ENCODE results near the gene MAN2B1. TPM values are rescaled to one million over a fixed set of nuclear protein-coding genes. Genes with fewer than 3 reads are reported as not detected.
"Not testable (repeated sequence)": the region's sequence is repeated elsewhere in the genome, so short reads cannot be mapped to it uniquely, and the experiment has no call there.

MAN2B1 gene
- total and polyA plus RNA-seq, 2 donors = 25.3 to 49.1 TPM

DNA sequence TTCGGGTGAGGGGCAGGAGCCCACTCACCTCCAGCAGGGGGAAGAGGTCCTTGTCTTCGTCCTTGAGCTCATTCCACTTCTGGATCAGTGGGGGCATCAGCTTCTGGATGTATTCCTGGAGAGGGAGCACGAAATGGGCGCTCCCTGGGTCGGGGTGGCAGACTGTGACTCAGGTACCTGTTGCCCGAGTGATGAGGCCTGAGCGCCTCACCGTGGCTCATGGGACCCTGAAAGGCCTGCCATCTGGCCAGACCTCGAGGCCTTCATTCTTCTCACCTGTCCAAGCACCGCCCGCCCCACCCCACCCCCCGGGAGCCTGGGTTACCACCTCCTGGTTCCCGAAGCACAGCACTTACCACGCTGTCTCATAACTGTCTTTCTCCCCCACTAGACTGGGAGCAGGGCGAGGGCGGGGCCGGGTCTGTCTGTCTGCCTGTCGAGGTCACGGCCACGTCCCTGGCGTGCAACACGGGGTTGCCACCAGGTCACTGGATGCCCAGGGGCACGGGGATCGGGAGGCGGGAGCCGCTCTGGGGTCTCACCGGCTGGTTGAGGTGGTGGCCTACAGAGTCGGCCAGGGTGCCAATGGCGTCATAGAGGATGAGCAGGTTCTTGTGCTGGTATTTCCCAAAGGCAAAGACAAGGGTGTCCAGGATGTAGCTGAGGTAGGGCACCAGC, 39.3 kb upstream of the MAN2B1 start:
- no peaks in the 10 kb centered on the region for H3K27me3 ChIP-seq (ENCODE audit: control insufficient read depth in 2 of 2, insufficient read depth in 1 of 2, low read length in 1 of 2)
- no peak overlapping the region for H3K27ac ChIP-seq (ENCODE audit: low read depth in 1 of 2, low read length in 1 of 2)
- no peak overlapping the region for H3K4me3 ChIP-seq (ENCODE audit: low read length in 2 of 2)
- H3K4me1 ChIP-seq (ENCODE audit: control insufficient read depth in 2 of 2, insufficient read depth in 2 of 2, low read length in 2 of 2) = no peaks in the 10 kb centered on the region
- no peak for DNase-seq (ENCODE audit: low read depth in 6 of 9, low spot score in 9 of 9)
- H3K36me3 ChIP-seq (ENCODE audit: control insufficient read depth in 2 of 2, insufficient read depth in 2 of 2, low read length in 1 of 2) = peaks cover 82 to 85% of the 10 kb centered on the region in 2 donors
- 98% methylated on average over 29 of the region's 29 CpGs for WGBS
- H3K9me3 ChIP-seq (ENCODE audit: control insufficient read depth in 2 of 2, insufficient read depth in 1 of 2, low read length in 1 of 2) = no peaks in the 10 kb centered on the region

DNA sequence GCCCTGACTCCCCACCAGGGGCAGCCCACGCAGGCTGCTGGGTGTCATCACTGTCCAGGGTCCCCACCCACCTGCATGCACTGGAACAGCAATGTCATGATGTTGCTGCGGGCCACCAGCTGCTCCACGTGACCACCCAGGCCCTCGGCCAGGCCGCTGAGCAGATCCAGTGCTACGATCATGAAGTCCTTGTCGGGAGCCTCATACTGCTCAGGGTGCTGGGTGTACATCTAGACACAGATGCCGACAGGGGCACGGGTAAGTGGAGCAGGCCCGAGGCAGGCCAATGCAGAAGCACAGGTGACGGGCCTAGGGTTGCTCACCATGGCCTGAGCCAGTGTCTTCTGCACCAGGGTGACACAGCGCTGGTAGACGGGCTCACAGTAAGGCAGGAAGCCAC, 38.6 kb upstream of the MAN2B1 start:
- no peak for DNase-seq (ENCODE audit: low read depth in 6 of 9, low spot score in 9 of 9)
- H3K36me3 ChIP-seq (ENCODE audit: control insufficient read depth in 2 of 2, insufficient read depth in 2 of 2, low read length in 1 of 2) = peaks cover 82 to 84% of the 10 kb centered on the region in 2 donors
- H3K4me3 ChIP-seq (ENCODE audit: low read length in 2 of 2) = no peak overlapping the region
- WGBS = 98% methylated on average over 13 of the region's 13 CpGs
- H3K4me1 ChIP-seq (ENCODE audit: control insufficient read depth in 2 of 2, insufficient read depth in 2 of 2, low read length in 2 of 2) = no peaks in the 10 kb centered on the region
- no peaks in the 10 kb centered on the region for H3K9me3 ChIP-seq (ENCODE audit: control insufficient read depth in 2 of 2, insufficient read depth in 1 of 2, low read length in 1 of 2)
- no peaks in the 10 kb centered on the region for H3K27me3 ChIP-seq (ENCODE audit: control insufficient read depth in 2 of 2, insufficient read depth in 1 of 2, low read length in 1 of 2)
- no peak overlapping the region for H3K27ac ChIP-seq (ENCODE audit: low read depth in 1 of 2, low read length in 1 of 2)

DNA sequence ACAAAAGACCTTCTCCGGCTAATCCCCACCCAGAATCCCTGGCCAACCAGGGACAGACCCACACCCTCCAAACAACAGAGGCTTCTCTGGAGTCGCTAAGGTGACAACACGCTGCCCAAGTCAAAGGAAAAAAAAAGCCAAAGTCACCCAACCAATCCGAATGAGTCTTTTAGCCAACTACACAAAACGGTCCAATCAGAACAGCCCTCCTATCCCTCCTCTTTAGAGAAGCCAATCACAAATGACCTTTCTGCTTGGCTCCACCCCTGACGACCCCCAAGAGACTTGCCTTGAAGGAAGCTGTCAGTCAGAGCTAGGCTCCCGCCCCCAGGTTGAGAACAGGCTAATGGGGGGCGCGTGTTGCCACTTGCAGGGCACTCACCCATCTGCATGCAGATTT, 36.5 kb upstream of the MAN2B1 start:
- no peaks in the 10 kb centered on the region for H3K9me3 ChIP-seq (ENCODE audit: control insufficient read depth in 2 of 2, insufficient read depth in 1 of 2, low read length in 1 of 2)
- no peak overlapping the region for H3K27ac ChIP-seq (ENCODE audit: low read depth in 1 of 2, low read length in 1 of 2)
- no peak overlapping the region for H3K4me3 ChIP-seq (ENCODE audit: low read length in 2 of 2)
- WGBS = 92% methylated on average over 9 of the region's 9 CpGs
- no peaks in the 10 kb centered on the region for H3K4me1 ChIP-seq (ENCODE audit: control insufficient read depth in 2 of 2, insufficient read depth in 2 of 2, low read length in 2 of 2)
- H3K27me3 ChIP-seq (ENCODE audit: control insufficient read depth in 2 of 2, insufficient read depth in 1 of 2, low read length in 1 of 2) = no peaks in the 10 kb centered on the region
- H3K36me3 ChIP-seq (ENCODE audit: control insufficient read depth in 2 of 2, insufficient read depth in 2 of 2, low read length in 1 of 2) = peaks cover 68 to 80% of the 10 kb centered on the region in 2 donors
- DNase-seq (ENCODE audit: low read depth in 6 of 9, low spot score in 9 of 9) = peak in 1 of 9 donors; percentile 62

DNA sequence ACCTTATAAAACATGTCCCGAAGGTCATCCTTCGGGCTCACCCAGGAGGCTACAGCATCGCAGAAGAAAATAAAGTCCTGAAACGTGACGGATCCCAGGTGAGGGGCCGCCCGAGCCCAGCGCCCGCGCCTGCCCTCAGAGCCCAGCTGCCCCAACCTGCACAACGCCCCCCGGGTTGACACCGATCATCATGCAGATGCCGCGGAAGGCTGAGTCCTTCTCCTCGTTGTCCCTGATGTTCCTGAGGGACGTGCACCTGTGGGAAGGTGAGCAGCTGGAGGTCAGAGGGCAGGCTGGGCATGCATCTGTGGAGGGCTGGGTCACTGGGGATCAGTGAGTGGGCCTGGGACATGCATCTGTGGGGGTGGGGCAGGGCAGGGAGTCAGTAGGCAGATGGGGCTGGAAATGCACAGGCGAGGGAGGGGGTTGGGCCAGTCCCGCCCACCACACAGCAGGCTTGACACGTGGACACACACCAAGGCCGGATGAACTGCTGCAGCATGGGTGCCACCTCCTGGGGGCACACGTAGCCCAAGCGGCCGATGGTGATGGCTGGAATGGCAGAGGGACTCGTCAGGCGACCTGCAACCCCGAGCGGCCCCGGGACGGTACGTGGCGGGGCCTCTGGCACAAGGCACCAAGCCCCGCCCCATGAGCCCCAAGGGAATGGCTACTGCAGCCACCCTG, 35.2 kb upstream of the MAN2B1 start:
- WGBS = 99% methylated on average over 33 of the region's 33 CpGs
- Histone ChIP-seq H3K36me3 (ENCODE audit: control insufficient read depth in 2 of 2, insufficient read depth in 2 of 2, low read length in 1 of 2) (peaks cover 63 to 71% of the 10 kb centered on the region in 2 donors), H3K4me3 (ENCODE audit: low read length in 2 of 2) (no peak overlapping the region)

DNA sequence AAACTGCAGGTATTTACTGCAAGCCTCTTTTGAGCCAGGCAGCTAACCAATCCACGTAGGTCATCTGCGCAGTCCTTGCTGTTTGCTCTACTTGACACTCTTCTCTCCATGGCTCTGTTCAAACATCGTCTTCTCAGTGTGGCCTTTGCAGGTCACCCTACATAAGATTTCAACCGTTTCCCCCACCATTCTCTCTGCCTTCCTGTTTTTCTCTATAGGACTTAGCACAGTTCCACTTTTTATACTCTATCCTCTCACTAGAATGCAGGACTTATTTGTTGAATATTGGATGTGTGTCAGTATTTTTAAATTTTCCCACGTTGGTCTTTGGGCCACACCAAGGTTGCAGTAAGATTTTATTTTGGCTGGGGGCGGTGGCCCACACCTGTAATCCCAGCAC, 31.6 kb upstream of the MAN2B1 start:
- Histone ChIP-seq H3K36me3 (ENCODE audit: control insufficient read depth in 2 of 2, insufficient read depth in 2 of 2, low read length in 1 of 2) (peaks cover 33 to 40% of the 10 kb centered on the region in 2 donors), H3K4me1 (ENCODE audit: control insufficient read depth in 2 of 2, insufficient read depth in 2 of 2, low read length in 2 of 2) (peaks cover 10 to 14% of the 10 kb centered on the region in 2 donors), H3K27me3 (ENCODE audit: control insufficient read depth in 2 of 2, insufficient read depth in 1 of 2, low read length in 1 of 2) (no peaks in the 10 kb centered on the region), H3K4me3 (ENCODE audit: low read length in 2 of 2) (no peak overlapping the region), H3K27ac (ENCODE audit: low read depth in 1 of 2, low read length in 1 of 2) (no peak overlapping the region), H3K9me3 (ENCODE audit: control insufficient read depth in 2 of 2, insufficient read depth in 1 of 2, low read length in 1 of 2) (no peaks in the 10 kb centered on the region)
- DNase-seq (ENCODE audit: low read depth in 6 of 9, low spot score in 9 of 9) = no peak
- 91% methylated on average over 6 of the region's 6 CpGs for WGBS

More for the DNA sequence above, 35.2 kb upstream of the MAN2B1 start:
- no peaks in the 10 kb centered on the region for H3K9me3 ChIP-seq (ENCODE audit: control insufficient read depth in 2 of 2, insufficient read depth in 1 of 2, low read length in 1 of 2)
- no peak for DNase-seq (ENCODE audit: low read depth in 6 of 9, low spot score in 9 of 9)
- H3K4me1 ChIP-seq (ENCODE audit: control insufficient read depth in 2 of 2, insufficient read depth in 2 of 2, low read length in 2 of 2) = peaks cover 5 to 6% of the 10 kb centered on the region in 2 donors
- H3K27ac ChIP-seq (ENCODE audit: low read depth in 1 of 2, low read length in 1 of 2) = no peak overlapping the region
- H3K27me3 ChIP-seq (ENCODE audit: control insufficient read depth in 2 of 2, insufficient read depth in 1 of 2, low read length in 1 of 2) = no peaks in the 10 kb centered on the region

DNA sequence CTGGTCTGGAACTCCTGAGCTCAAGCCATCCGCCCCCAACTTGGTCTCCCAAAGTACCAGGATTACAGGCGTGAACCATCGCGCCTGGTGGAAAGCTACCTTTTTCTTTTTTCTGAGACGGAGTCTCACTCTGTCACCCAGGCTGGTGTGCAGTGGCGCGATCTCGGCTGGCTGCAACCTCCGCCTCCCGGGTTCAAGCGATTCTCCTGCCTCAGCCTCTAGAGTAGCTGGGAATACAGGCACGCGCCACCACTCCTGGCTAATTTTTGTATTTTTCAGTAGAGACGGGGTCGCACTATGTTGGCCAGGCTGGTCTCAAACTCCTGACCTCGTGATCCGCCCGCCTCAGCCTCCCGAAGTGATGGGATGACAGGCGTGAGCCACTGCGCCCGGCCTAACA, 30.9 kb upstream of the MAN2B1 start:
- Histone ChIP-seq H3K36me3 (ENCODE audit: control insufficient read depth in 2 of 2, insufficient read depth in 2 of 2, low read length in 1 of 2) (peaks cover 33 to 38% of the 10 kb centered on the region in 2 donors), H3K4me1 (ENCODE audit: control insufficient read depth in 2 of 2, insufficient read depth in 2 of 2, low read length in 2 of 2) (peaks cover 10 to 14% of the 10 kb centered on the region in 2 donors)
- not testable (repeated sequence) for H3K9me3 ChIP-seq (ENCODE audit: control insufficient read depth in 2 of 2, insufficient read depth in 1 of 2, low read length in 1 of 2); H3K27me3 ChIP-seq (ENCODE audit: control insufficient read depth in 2 of 2, insufficient read depth in 1 of 2, low read length in 1 of 2); DNase-seq (ENCODE audit: low read depth in 6 of 9, low spot score in 9 of 9); H3K4me3 ChIP-seq (ENCODE audit: low read length in 2 of 2); H3K27ac ChIP-seq (ENCODE audit: low read depth in 1 of 2, low read length in 1 of 2)
- WGBS = 97% methylated on average over 22 of the region's 22 CpGs

DNA sequence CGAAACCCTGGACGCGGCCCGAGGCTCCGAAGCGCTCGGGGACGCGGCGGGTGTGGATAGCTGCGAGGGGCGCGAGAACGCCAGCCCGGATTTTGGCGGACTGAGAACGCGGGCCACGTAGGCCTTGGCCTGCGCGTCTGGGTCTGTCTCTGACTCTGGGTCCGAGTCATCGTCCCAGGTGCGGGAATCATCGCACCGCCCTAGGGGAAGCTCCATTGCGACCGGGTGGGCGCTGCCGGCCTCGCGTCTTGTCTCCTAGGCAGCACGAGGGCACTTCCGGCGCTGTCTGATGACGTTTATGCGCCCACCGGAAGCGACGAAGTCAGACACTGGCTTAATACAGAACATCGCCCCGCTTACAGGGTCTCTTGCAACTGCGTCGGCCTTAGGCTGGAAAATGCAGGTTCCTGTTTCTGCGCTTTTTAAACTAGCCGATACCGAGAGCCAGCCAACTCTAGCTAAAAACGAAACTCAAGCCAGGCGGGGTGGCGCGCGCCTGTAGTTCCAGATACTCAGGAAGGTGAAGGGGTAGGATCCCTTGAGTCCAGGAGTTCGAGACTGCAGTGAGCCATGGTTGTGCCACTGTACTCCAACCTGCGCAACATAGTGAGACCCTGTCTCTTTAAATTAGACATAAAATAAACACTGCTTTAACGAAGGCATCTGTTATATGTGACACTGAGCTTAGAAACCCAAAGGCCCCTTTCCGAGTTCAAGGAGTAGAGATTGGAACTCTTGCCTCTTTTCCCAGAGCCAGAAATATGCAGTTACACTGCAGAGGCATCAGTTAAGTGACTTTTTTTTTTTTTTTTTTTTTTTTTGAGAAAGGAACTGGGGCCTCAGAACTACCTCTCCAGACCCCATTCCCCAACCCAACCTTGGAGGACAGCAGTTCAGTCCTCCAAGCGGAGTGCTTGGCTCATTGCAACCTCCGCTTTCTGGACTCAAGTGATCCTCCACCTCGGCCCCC, 30.1 kb upstream of the MAN2B1 start, which contains the start of gene FBXW9:
FBXW9 (minus strand) TSS at position 266 of the 970 bp plus-strand sequence; CDS start at position 216, 50 bp downstream.
- Histone ChIP-seq H3K36me3 (ENCODE audit: control insufficient read depth in 2 of 2, insufficient read depth in 2 of 2, low read length in 1 of 2) (peaks cover 25 to 31% of the 10 kb centered on the region in 2 donors), H3K27ac (ENCODE audit: low read depth in 1 of 2, low read length in 1 of 2) (peak within 1 kb of the TSS; percentile 95 to 98), H3K27me3 (ENCODE audit: control insufficient read depth in 2 of 2, insufficient read depth in 1 of 2, low read length in 1 of 2) (no peaks in the 10 kb centered on the region), H3K9me3 (ENCODE audit: control insufficient read depth in 2 of 2, insufficient read depth in 1 of 2, low read length in 1 of 2) (no peaks in the 10 kb centered on the region), H3K4me3 (ENCODE audit: low read length in 2 of 2) (peak within 1 kb of the TSS; percentile 66 to 93), H3K4me1 (ENCODE audit: control insufficient read depth in 2 of 2, insufficient read depth in 2 of 2, low read length in 2 of 2) (peaks cover 10 to 14% of the 10 kb centered on the region in 2 donors)
- peak; percentile 92 to 98 (median 96) for DNase-seq (ENCODE audit: low read depth in 6 of 9, low spot score in 9 of 9)
- 7% methylated on average over 59 of the region's 59 CpGs for WGBS

DNA sequence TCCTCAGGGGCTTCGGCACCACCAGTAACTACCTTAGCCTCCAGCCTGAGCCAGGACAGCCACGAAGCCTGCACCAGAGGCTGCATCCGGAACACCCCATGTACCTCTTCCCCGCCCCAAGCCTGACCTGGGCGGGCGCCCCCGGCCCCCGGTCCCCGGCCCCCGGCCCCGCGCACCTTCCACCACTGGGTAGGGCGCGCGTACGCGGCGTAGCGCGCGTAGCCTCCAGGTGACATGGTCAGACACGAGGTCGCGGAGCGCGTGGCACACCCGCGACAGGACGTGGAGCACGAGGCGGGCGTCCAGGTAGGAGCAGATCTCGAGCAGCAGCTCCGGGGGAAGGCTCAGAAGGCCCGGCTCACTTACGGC, 29.4 kb upstream of the MAN2B1 start:
- Histone ChIP-seq H3K36me3 (ENCODE audit: control insufficient read depth in 2 of 2, insufficient read depth in 2 of 2, low read length in 1 of 2) (peaks cover 19 to 24% of the 10 kb centered on the region in 2 donors), H3K27ac (ENCODE audit: low read depth in 1 of 2, low read length in 1 of 2) (no peak overlapping the region), H3K27me3 (ENCODE audit: control insufficient read depth in 2 of 2, insufficient read depth in 1 of 2, low read length in 1 of 2) (no peaks in the 10 kb centered on the region), H3K4me1 (ENCODE audit: control insufficient read depth in 2 of 2, insufficient read depth in 2 of 2, low read length in 2 of 2) (peaks cover 10 to 14% of the 10 kb centered on the region in 2 donors), H3K9me3 (ENCODE audit: control insufficient read depth in 2 of 2, insufficient read depth in 1 of 2, low read length in 1 of 2) (no peaks in the 10 kb centered on the region), H3K4me3 (ENCODE audit: low read length in 2 of 2) (peak overlapping the region; percentile 66 to 93)
- no peak for DNase-seq (ENCODE audit: low read depth in 6 of 9, low spot score in 9 of 9)
- WGBS = 4% methylated on average over 36 of the region's 36 CpGs

All from thymus (tissue), 11 donors.